Measurements from ENCODE around the gene PTPRR.

DNA sequence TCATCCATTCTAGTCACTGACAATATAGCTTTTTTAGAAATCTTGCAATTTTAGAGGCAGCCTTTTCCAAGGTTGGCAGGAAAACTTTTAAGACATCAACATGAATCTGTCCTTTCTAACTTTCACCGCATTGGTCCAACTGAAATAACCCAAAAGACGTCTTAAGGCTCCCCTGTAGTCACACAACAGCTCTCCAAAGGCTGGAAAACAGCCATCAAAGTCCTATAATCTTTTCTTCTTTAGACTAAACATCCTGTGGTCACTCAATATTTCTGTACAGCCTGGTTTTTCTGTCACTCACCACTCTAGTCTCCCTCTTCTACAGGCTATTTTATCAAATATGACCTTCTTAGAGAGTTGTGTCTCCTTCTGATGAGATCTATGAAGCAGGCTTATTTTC, 278.8 kb downstream of the PTPRR start:
- TF ChIP-seq CTCF (IDR thresholded peaks at IDR 0.05) = no peak
- no peak for TF ChIP-seq EZH2 (IDR thresholded peaks at IDR 0.05; ENCODE audit: borderline replicate concordance, insufficient read depth, low read depth, low read length, poor library complexity, severe bottlenecking)

All from B cell (primary cell).